Measurements from ENCODE around the gene PNRC1.

DNA sequence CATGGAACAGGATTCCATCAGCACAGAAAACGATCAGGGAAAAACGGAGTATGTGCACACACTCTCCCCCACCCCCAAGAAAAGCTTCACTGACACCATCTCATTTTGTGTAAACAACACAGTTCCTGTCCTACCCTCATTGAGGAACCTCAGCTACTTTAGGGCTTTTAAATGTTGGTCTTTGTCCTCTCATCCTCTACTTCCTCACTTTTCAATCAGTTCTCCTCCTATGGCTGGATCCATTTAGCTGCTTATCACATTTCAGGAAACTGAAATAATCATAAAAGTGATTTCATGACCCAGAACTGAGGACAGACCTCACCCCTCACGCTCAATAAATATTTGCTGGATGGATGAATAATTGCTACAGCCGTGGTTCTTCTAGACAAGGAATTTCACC, 33.1 kb upstream of the PNRC1 start:
- TF ChIP-seq, protein P1, sequence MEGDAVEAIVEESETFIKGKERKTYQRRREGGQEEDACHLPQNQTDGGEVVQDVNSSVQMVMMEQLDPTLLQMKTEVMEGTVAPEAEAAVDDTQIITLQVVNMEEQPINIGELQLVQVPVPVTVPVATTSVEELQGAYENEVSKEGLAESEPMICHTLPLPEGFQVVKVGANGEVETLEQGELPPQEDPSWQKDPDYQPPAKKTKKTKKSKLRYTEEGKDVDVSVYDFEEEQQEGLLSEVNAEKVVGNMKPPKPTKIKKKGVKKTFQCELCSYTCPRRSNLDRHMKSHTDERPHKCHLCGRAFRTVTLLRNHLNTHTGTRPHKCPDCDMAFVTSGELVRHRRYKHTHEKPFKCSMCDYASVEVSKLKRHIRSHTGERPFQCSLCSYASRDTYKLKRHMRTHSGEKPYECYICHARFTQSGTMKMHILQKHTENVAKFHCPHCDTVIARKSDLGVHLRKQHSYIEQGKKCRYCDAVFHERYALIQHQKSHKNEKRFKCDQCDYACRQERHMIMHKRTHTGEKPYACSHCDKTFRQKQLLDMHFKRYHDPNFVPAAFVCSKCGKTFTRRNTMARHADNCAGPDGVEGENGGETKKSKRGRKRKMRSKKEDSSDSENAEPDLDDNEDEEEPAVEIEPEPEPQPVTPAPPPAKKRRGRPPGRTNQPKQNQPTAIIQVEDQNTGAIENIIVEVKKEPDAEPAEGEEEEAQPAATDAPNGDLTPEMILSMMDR (IDR thresholded peaks at IDR 0.05 in 8 of 11, conservative IDR thresholded peaks at IDR 0.05 in 3 of 11) = no peak
- TF ChIP-seq POLR2A (IDR thresholded peaks at IDR 0.05) = no peak
